Psoas muscle (tissue), 8 donors: ENCODE data around the gene ACAA2. TPM values are rescaled to one million over a fixed set of nuclear protein-coding genes. Genes with fewer than 3 reads are reported as not detected.
"Not testable (repeated sequence)": the region's sequence is repeated elsewhere in the genome, so short reads cannot be mapped to it uniquely, and the experiment has no call there.

Experiments
- ATAC-seq, 4 donors: fragments of 200-7000 bp; cut with Tn5 transposase; one replicate each; pipeline ENCODE4 v1.9.1; 2020; ENCODE audit warnings: moderate library complexity in 3 of 4, mild to moderate bottlenecking in 2 of 4
- DNase-seq, 2 donors: peaks; one replicate each; pipeline ENCODE4 v3.0.0-alpha.2; 2020
- H3K27ac ChIP-seq: fragments of 200-600 bp; one replicate; pipeline ENCODE4 v1.8.0; 2022
- H3K27me3 ChIP-seq, 3 donors: fragments of 200-600 bp in 1 of 3; one replicate each; pipeline versions ENCODE4 v1.6.1 to v1.8.0; 2013 to 2022; ENCODE audit warnings: low read length in 2 of 3, mild to moderate bottlenecking in 2 of 3, moderate library complexity in 1 of 3; ENCODE audit not compliant: insufficient read depth in 3 of 3
- H3K36me3 ChIP-seq, 2 donors: fragments of 200-600 bp in 1 of 2; one replicate each; pipeline versions ENCODE4 v1.6.1 to v1.8.0; 2013 to 2022; ENCODE audit warnings: low read depth in 1 of 2, mild to moderate bottlenecking in 1 of 2, moderate library complexity in 1 of 2; ENCODE audit not compliant: insufficient read depth in 1 of 2
- H3K4me1 ChIP-seq: fragments of 200-600 bp; one replicate; pipeline ENCODE4 v1.8.0; 2022
- H3K4me3 ChIP-seq: fragments of 200-600 bp; one replicate; pipeline ENCODE4 v1.8.0; 2022; ENCODE audit warnings: mild to moderate bottlenecking
- H3K9me3 ChIP-seq: fragments of 200-600 bp; one replicate; pipeline ENCODE4 v1.8.0; 2022
- CTCF ChIP-seq: fragments of 200-600 bp; IDR thresholded peaks from one replicate; pipeline ENCODE4 v1.8.0; 2022; ENCODE audit warnings: antibody characterized with exemption
- WGBS, 3 donors: extraction: QIAGEN DNeasy Blood & Tissue Kit; methylation state at CpG; one replicate each; pipeline versions ENCODE4 v1.1.6 to v1.1.7; 2013; 5-methylcytosine and 5-hydroxymethylcytosine counted together
- intact Hi-C, 2 donors: fragments of 100-400 bp; cut with DNase I; formaldehyde crosslinking; loops; one replicate each; pipeline versions ENCODE4 v1.11.0 to v1.14.2; 2022
- polyA plus RNA-seq, 3 donors: library from polyadenylated mRNA; stranded (reverse); fragments of 200-250 nt; gene quantifications; one replicate each; pipeline ENCODE4 v1.2.3, GENCODE V29; 2013
- total RNA-seq, 4 donors: library from RNA; stranded (reverse); fragmentation: NEBNext Ultra II Directional in 2 of 4; extraction: Animal tissue kit (Norgen Biotek cat#: 25700) in 2 of 4; gene quantifications; one replicate each; pipeline versions ENCODE4 v1.2.1 to v1.2.4, GENCODE V29; 2021 to 2023
- donor health status: healthy with polysubstance abuse.
- donor health status: DM: no; HTN: no; CAD: no; lungs with moderate emphysema.
- donor health status: Bipolar disorder and iron deficiency.
- donor health status: healthy.
- donor health status: DM: yes; HTN: yes; CAD: no.
- donor health status: DM: no; HTN: no; CAD: no.
- donor health status: DM: no; HTN: no; CAD: no.
- donor health status: DM: yes; HTN: yes; CAD: no.

ACAA2 gene
- total and polyA plus RNA-seq, 7 donors: 75.5 to 158 (median 95.4) TPM

- ATAC-seq: no peak
- intact Hi-C loops: no loop called here
- no peaks in the 10 kb centered on the region for H3K9me3 ChIP-seq
- no peaks in the 10 kb centered on the region for H3K4me1 ChIP-seq
- H3K27me3 ChIP-seq: no peaks in the 10 kb centered on the region
- peaks cover 3 to 74% of the 10 kb centered on the region in 2 donors for H3K36me3 ChIP-seq
- H3K4me3 ChIP-seq: no peak overlapping the region
- TF ChIP-seq CTCF: no peak
- 89 to 94% (median 93%) methylated on average over 7 of the region's 7 CpGs for WGBS, 3 donors
- no peak overlapping the region for H3K27ac ChIP-seq
- DNase-seq: no peak
Observed at GRCh38 chr18:49795612-49796552, 17.5 kb downstream of the ACAA2 start.

GRCh38 chr18:49794743-49795142 is 18.6 kb downstream of the ACAA2 start:
- H3K36me3 ChIP-seq: peaks cover 5 to 86% of the 10 kb centered on the region in 2 donors
- no peak for ATAC-seq

GRCh38 chr18:49789560-49790134 is 23.7 kb downstream of the ACAA2 start:
- H3K9me3 ChIP-seq, H3K27ac ChIP-seq, DNase-seq, H3K27me3 ChIP-seq, H3K4me3 ChIP-seq, intact Hi-C loops, H3K4me1 ChIP-seq, ATAC-seq: not testable (repeated sequence)
- WGBS, 3 donors: 89 to 90% (median 90%) methylated on average over 8 of the region's 8 CpGs
- peaks cover 10 to 96% of the 10 kb centered on the region in 2 donors for H3K36me3 ChIP-seq

More at GRCh38 chr18:49794743-49795142, 18.6 kb downstream of the ACAA2 start:
- H3K4me3 ChIP-seq: no peak overlapping the region
- DNase-seq: no peak
- H3K27me3 ChIP-seq: no peaks in the 10 kb centered on the region
- H3K27ac ChIP-seq: no peak overlapping the region
- intact Hi-C loops: no loop called here
- H3K4me1 ChIP-seq: no peaks in the 10 kb centered on the region
- TF ChIP-seq CTCF: no peak
- H3K9me3 ChIP-seq: no peaks in the 10 kb centered on the region
- 93 to 96% (median 94%) methylated on average over 3 of the region's 3 CpGs for WGBS, 3 donors

GRCh38 chr18:49788327-49788898 is 24.9 kb downstream of the ACAA2 start:
- no peak for TF ChIP-seq CTCF
- intact Hi-C loops: no loop called here
- ATAC-seq: no peak

More at GRCh38 chr18:49788327-49788898, 24.9 kb downstream of the ACAA2 start:
- DNase-seq: no peak
- H3K27me3 ChIP-seq: no peaks in the 10 kb centered on the region
- no peaks in the 10 kb centered on the region for H3K4me1 ChIP-seq
- H3K9me3 ChIP-seq: no peaks in the 10 kb centered on the region
- no peak overlapping the region for H3K27ac ChIP-seq
- 50 to 68% (median 50%) methylated on average over 5 of the region's 5 CpGs for WGBS, 3 donors
- H3K4me3 ChIP-seq: no peak overlapping the region
- H3K36me3 ChIP-seq: peaks cover 10 to 96% of the 10 kb centered on the region in 2 donors
